GM18870 (cell line): ENCODE data around the gene TRPC6.
"Not testable (repeated sequence)": the region's sequence is repeated elsewhere in the genome, so short reads cannot be mapped to it uniquely, and the experiment has no call there.

Experiments
- ATAC-seq: cut with Tn5 transposase; IDR thresholded peaks from one replicate; pipeline ENCODE4 v1.9.1; 2021; ENCODE audit warnings: moderate library complexity; ENCODE audit not compliant: unreplicated experiment

Gene TRPC6

GRCh38 chr11:101523193-101523592, 60.6 kb downstream of the TRPC6 start:
- ATAC-seq = no peak

- ATAC-seq = no peak
Measured at GRCh38 chr11:101521821-101522220, 62.0 kb downstream of the TRPC6 start.

GRCh38 chr11:101516546-101516945, 67.3 kb downstream of the TRPC6 start:
- ATAC-seq = no peak

- no peak for ATAC-seq
Measured at GRCh38 chr11:101511065-101511464, 72.7 kb downstream of the TRPC6 start.

GRCh38 chr11:101510591-101510990, 73.2 kb downstream of the TRPC6 start:
- no peak for ATAC-seq

- no peak for ATAC-seq
Measured at GRCh38 chr11:101509922-101510321, 73.9 kb downstream of the TRPC6 start.

GRCh38 chr11:101508370-101508769, 75.4 kb downstream of the TRPC6 start:
- ATAC-seq = no peak

- no peak for ATAC-seq
Measured at GRCh38 chr11:101498891-101499290, 84.9 kb downstream of the TRPC6 start.

- no peak for ATAC-seq
Measured at GRCh38 chr11:101497291-101497690, 86.5 kb downstream of the TRPC6 start.

GRCh38 chr11:101487775-101488174, 96.0 kb downstream of the TRPC6 start:
- ATAC-seq = no peak

GRCh38 chr11:101482556-101483124, 101.2 kb downstream of the TRPC6 start:
- no peak for ATAC-seq

- ATAC-seq = no peak
Measured at GRCh38 chr11:101478587-101479369, 105.0 kb downstream of the TRPC6 start.

- no peak for ATAC-seq
Measured at GRCh38 chr11:101477926-101478325, 105.9 kb downstream of the TRPC6 start.

GRCh38 chr11:101476191-101476590, 107.6 kb downstream of the TRPC6 start:
- ATAC-seq = no peak

- ATAC-seq = no peak
Measured at GRCh38 chr11:101475699-101476098, 108.1 kb downstream of the TRPC6 start.

GRCh38 chr11:101474666-101475065, 109.1 kb downstream of the TRPC6 start:
- ATAC-seq = no peak

GRCh38 chr11:101470881-101471520, 112.8 kb downstream of the TRPC6 start:
- ATAC-seq = no peak

GRCh38 chr11:101470419-101470818, 113.4 kb downstream of the TRPC6 start:
- no peak for ATAC-seq

- no peak for ATAC-seq
Measured at GRCh38 chr11:101466352-101466751, 117.5 kb downstream of the TRPC6 start.

- ATAC-seq = not testable (repeated sequence)
Measured at GRCh38 chr11:101464388-101464787, 119.4 kb downstream of the TRPC6 start.

GRCh38 chr11:101459020-101459419, 124.8 kb downstream of the TRPC6 start:
- no peak for ATAC-seq

GRCh38 chr11:101458161-101458560, 125.6 kb downstream of the TRPC6 start:
- no peak for ATAC-seq
